HG03139 (cell line): ENCODE measurements around the gene ORAI2.
A peak's percentile ranks its signal among the peaks of the same experiment; 100 is the strongest.

ENCODE experiments used
- ATAC-seq: cut with Tn5 transposase; IDR thresholded peaks from one replicate; pipeline ENCODE4 v1.9.1; 2021; ENCODE audit not compliant: unreplicated experiment

Gene ORAI2

GRCh38 chr7:102413611-102414010 is 19.8 kb upstream of the ORAI2 start:
- ATAC-seq = no peak

- ATAC-seq = no peak
Measured at GRCh38 chr7:102415685-102416225, 17.6 kb upstream of the ORAI2 start.

GRCh38 chr7:102416406-102416805 is 17.0 kb upstream of the ORAI2 start:
- no peak for ATAC-seq

GRCh38 chr7:102417105-102417504 is 16.3 kb upstream of the ORAI2 start:
- no peak for ATAC-seq

- no peak for ATAC-seq
Measured at GRCh38 chr7:102418592-102418991, 14.8 kb upstream of the ORAI2 start.

GRCh38 chr7:102421706-102422240 is 11.6 kb upstream of the ORAI2 start:
- no peak for ATAC-seq

- ATAC-seq = no peak
Measured at GRCh38 chr7:102424129-102424551, 9.2 kb upstream of the ORAI2 start.

GRCh38 chr7:102424787-102425218 is 8.6 kb upstream of the ORAI2 start:
- no peak for ATAC-seq

GRCh38 chr7:102425639-102426267 is 7.6 kb upstream of the ORAI2 start:
- ATAC-seq = peak; percentile 49

GRCh38 chr7:102426268-102427018 is 6.9 kb upstream of the ORAI2 start:
- ATAC-seq = peak; percentile 43

- no peak for ATAC-seq
Measured at GRCh38 chr7:102427019-102427405, 6.4 kb upstream of the ORAI2 start.

- no peak for ATAC-seq
Measured at GRCh38 chr7:102429141-102429899, 4.1 kb upstream of the ORAI2 start.

- no peak for ATAC-seq
Measured at GRCh38 chr7:102431617-102432298, 1.6 kb upstream of the ORAI2 start.

- ATAC-seq = peak; percentile 19
Measured at GRCh38 chr7:102432442-102433218, 745 bp upstream of the ORAI2 start.

GRCh38 chr7:102434039-102434486 is 688 bp downstream of the ORAI2 start:
- ATAC-seq = no peak

GRCh38 chr7:102436118-102436517 is 2.7 kb downstream of the ORAI2 start:
- no peak for ATAC-seq

- no peak for ATAC-seq
Measured at GRCh38 chr7:102439963-102440795, 6.8 kb downstream of the ORAI2 start.

- ATAC-seq = no peak
Measured at GRCh38 chr7:102444961-102445673, 11.7 kb downstream of the ORAI2 start.
